Measurements from ENCODE around the gene NOTCH2NLA.
"Not testable (repeated sequence)": the region's sequence is repeated elsewhere in the genome, so short reads cannot be mapped to it uniquely, and the experiment has no call there.

Gene NOTCH2NLA

GRCh38 chr1:146236626-146237025 is 7.8 kb upstream of the NOTCH2NLA start:
- not testable (repeated sequence) for H3K36me3 ChIP-seq (replicated peaks in 1 of 2; ENCODE audit: control insufficient read depth in 2 of 2, insufficient read depth in 2 of 2, low read length in 2 of 2); H3K23ac ChIP-seq (ENCODE audit: low read depth, low read length, poor library complexity); H2AFZ ChIP-seq (ENCODE audit: low read length); DNase-seq (ENCODE audit: low spot score); H2BK15ac ChIP-seq (ENCODE audit: low read length); H3K4me1 ChIP-seq (ENCODE audit: control insufficient read depth in 2 of 2, insufficient read depth in 1 of 2, low read depth in 1 of 2, low read length in 2 of 2); H3K4me3 ChIP-seq (ENCODE audit: low read length in 2 of 2); H3K27ac ChIP-seq (replicated peaks; ENCODE audit: low read length); H3K4ac ChIP-seq (ENCODE audit: low read length); H3K14ac ChIP-seq (ENCODE audit: low read length); H2BK5ac ChIP-seq (ENCODE audit: low read length); H2AK5ac ChIP-seq (ENCODE audit: low read depth, low read length); H3K79me1 ChIP-seq (ENCODE audit: low read depth, low read length); H2BK120ac ChIP-seq (ENCODE audit: low read depth, low read length); H2BK12ac ChIP-seq (ENCODE audit: low read length); H4K8ac ChIP-seq (ENCODE audit: low read depth, low read length); H3K9ac ChIP-seq (ENCODE audit: low read depth, low read length, poor library complexity); H3K18ac ChIP-seq (ENCODE audit: low read length); H3K4me2 ChIP-seq (ENCODE audit: insufficient read depth, low read length, poor library complexity, severe bottlenecking); H4K91ac ChIP-seq (ENCODE audit: low read depth, low read length, poor library complexity); H3K9me3 ChIP-seq (replicated peaks in 1 of 2; ENCODE audit: control insufficient read depth in 2 of 2, insufficient read depth in 1 of 2, low read depth in 1 of 2, low read length in 2 of 2); H3K27me3 ChIP-seq (ENCODE audit: control insufficient read depth in 3 of 3, insufficient read depth in 3 of 3, low read depth in 1 of 3, low read length in 3 of 3)
- no CpG with 5 or more reads among the region's 2 CpGs for WGBS, 2 donors (ENCODE audit: extremely low coverage in 2 of 2, insufficient read length in 2 of 2, insufficient replicate concordance in 1 of 2)

GRCh38 chr1:146236026-146236601 is 7.3 kb upstream of the NOTCH2NLA start:
- not testable (repeated sequence) for H3K27me3 ChIP-seq (ENCODE audit: control insufficient read depth in 3 of 3, insufficient read depth in 3 of 3, low read depth in 1 of 3, low read length in 3 of 3); H4K8ac ChIP-seq (ENCODE audit: low read depth, low read length); H2BK12ac ChIP-seq (ENCODE audit: low read length); H3K18ac ChIP-seq (ENCODE audit: low read length); H3K79me1 ChIP-seq (ENCODE audit: low read depth, low read length); H2BK5ac ChIP-seq (ENCODE audit: low read length); H2AK5ac ChIP-seq (ENCODE audit: low read depth, low read length); H3K14ac ChIP-seq (ENCODE audit: low read length); H4K91ac ChIP-seq (ENCODE audit: low read depth, low read length, poor library complexity); H3K4me1 ChIP-seq (ENCODE audit: control insufficient read depth in 2 of 2, insufficient read depth in 1 of 2, low read depth in 1 of 2, low read length in 2 of 2); H3K9ac ChIP-seq (ENCODE audit: low read depth, low read length, poor library complexity); H3K9me3 ChIP-seq (replicated peaks in 1 of 2; ENCODE audit: control insufficient read depth in 2 of 2, insufficient read depth in 1 of 2, low read depth in 1 of 2, low read length in 2 of 2); H3K4me3 ChIP-seq (ENCODE audit: low read length in 2 of 2); DNase-seq (ENCODE audit: low spot score); H3K27ac ChIP-seq (replicated peaks; ENCODE audit: low read length); H3K23ac ChIP-seq (ENCODE audit: low read depth, low read length, poor library complexity); H2BK15ac ChIP-seq (ENCODE audit: low read length); H3K36me3 ChIP-seq (replicated peaks in 1 of 2; ENCODE audit: control insufficient read depth in 2 of 2, insufficient read depth in 2 of 2, low read length in 2 of 2); H3K4me2 ChIP-seq (ENCODE audit: insufficient read depth, low read length, poor library complexity, severe bottlenecking); H2BK120ac ChIP-seq (ENCODE audit: low read depth, low read length); H3K4ac ChIP-seq (ENCODE audit: low read length); H2AFZ ChIP-seq (ENCODE audit: low read length)
- no CpG with 5 or more reads among the region's 5 CpGs for WGBS, 2 donors (ENCODE audit: extremely low coverage in 2 of 2, insufficient read length in 2 of 2, insufficient replicate concordance in 1 of 2)

GRCh38 chr1:146228144-146228682 is 608 bp downstream of the NOTCH2NLA start:
- H2BK120ac ChIP-seq (ENCODE audit: low read depth, low read length); H4K8ac ChIP-seq (ENCODE audit: low read depth, low read length); H3K36me3 ChIP-seq (replicated peaks in 1 of 2; ENCODE audit: control insufficient read depth in 2 of 2, insufficient read depth in 2 of 2, low read length in 2 of 2); H3K27me3 ChIP-seq (ENCODE audit: control insufficient read depth in 3 of 3, insufficient read depth in 3 of 3, low read depth in 1 of 3, low read length in 3 of 3); H3K18ac ChIP-seq (ENCODE audit: low read length); H2BK15ac ChIP-seq (ENCODE audit: low read length); H2AK5ac ChIP-seq (ENCODE audit: low read depth, low read length); H3K4me1 ChIP-seq (ENCODE audit: control insufficient read depth in 2 of 2, insufficient read depth in 1 of 2, low read depth in 1 of 2, low read length in 2 of 2); H3K4ac ChIP-seq (ENCODE audit: low read length); H3K27ac ChIP-seq (replicated peaks; ENCODE audit: low read length); H3K79me1 ChIP-seq (ENCODE audit: low read depth, low read length); H3K9me3 ChIP-seq (replicated peaks in 1 of 2; ENCODE audit: control insufficient read depth in 2 of 2, insufficient read depth in 1 of 2, low read depth in 1 of 2, low read length in 2 of 2); H3K14ac ChIP-seq (ENCODE audit: low read length); DNase-seq (ENCODE audit: low spot score); H3K23ac ChIP-seq (ENCODE audit: low read depth, low read length, poor library complexity); H2BK5ac ChIP-seq (ENCODE audit: low read length); H4K91ac ChIP-seq (ENCODE audit: low read depth, low read length, poor library complexity); H2BK12ac ChIP-seq (ENCODE audit: low read length): not testable (repeated sequence)
- H3K4me3 ChIP-seq (ENCODE audit: low read length in 2 of 2), result peak overlapping the region; percentile 48 to 81
- WGBS, 2 donors (ENCODE audit: extremely low coverage in 2 of 2, insufficient read length in 2 of 2, insufficient replicate concordance in 1 of 2), result no CpG with 5 or more reads among the region's 53 CpGs
- H3K4me2 ChIP-seq (ENCODE audit: insufficient read depth, low read length, poor library complexity, severe bottlenecking), result peak overlapping the region; percentile 45
- H3K9ac ChIP-seq (ENCODE audit: low read depth, low read length, poor library complexity), result peak overlapping the region; percentile 77
- peak overlapping the region; percentile 68 for H2AFZ ChIP-seq (ENCODE audit: low read length)

GRCh38 chr1:146174531-146174930 is 54.3 kb downstream of the NOTCH2NLA start:
- H4K8ac ChIP-seq (ENCODE audit: low read depth, low read length); H2AFZ ChIP-seq (ENCODE audit: low read length); H2BK5ac ChIP-seq (ENCODE audit: low read length); H3K27ac ChIP-seq (replicated peaks; ENCODE audit: low read length); H4K91ac ChIP-seq (ENCODE audit: low read depth, low read length, poor library complexity); H3K4me3 ChIP-seq (ENCODE audit: low read length in 2 of 2); H3K9ac ChIP-seq (ENCODE audit: low read depth, low read length, poor library complexity); H3K27me3 ChIP-seq (ENCODE audit: control insufficient read depth in 3 of 3, insufficient read depth in 3 of 3, low read depth in 1 of 3, low read length in 3 of 3); H2BK12ac ChIP-seq (ENCODE audit: low read length); H3K9me3 ChIP-seq (replicated peaks in 1 of 2; ENCODE audit: control insufficient read depth in 2 of 2, insufficient read depth in 1 of 2, low read depth in 1 of 2, low read length in 2 of 2); H2BK120ac ChIP-seq (ENCODE audit: low read depth, low read length); H3K4me1 ChIP-seq (ENCODE audit: control insufficient read depth in 2 of 2, insufficient read depth in 1 of 2, low read depth in 1 of 2, low read length in 2 of 2); H2BK15ac ChIP-seq (ENCODE audit: low read length); H3K36me3 ChIP-seq (replicated peaks in 1 of 2; ENCODE audit: control insufficient read depth in 2 of 2, insufficient read depth in 2 of 2, low read length in 2 of 2); H3K4ac ChIP-seq (ENCODE audit: low read length); H3K14ac ChIP-seq (ENCODE audit: low read length); H3K4me2 ChIP-seq (ENCODE audit: insufficient read depth, low read length, poor library complexity, severe bottlenecking); DNase-seq (ENCODE audit: low spot score); H2AK5ac ChIP-seq (ENCODE audit: low read depth, low read length); H3K18ac ChIP-seq (ENCODE audit: low read length); H3K23ac ChIP-seq (ENCODE audit: low read depth, low read length, poor library complexity); H3K79me1 ChIP-seq (ENCODE audit: low read depth, low read length): not testable (repeated sequence)
- WGBS, 2 donors (ENCODE audit: extremely low coverage in 2 of 2, insufficient read length in 2 of 2, insufficient replicate concordance in 1 of 2), result no CpG with 5 or more reads among the region's 5 CpGs

Measured in neuronal stem cell (in vitro differentiated cells).